HCT116 (cell line): ENCODE data around the gene DCAF6. TPM values are rescaled to one million over a fixed set of nuclear protein-coding genes. Genes with fewer than 3 reads are reported as not detected.

Experiments
- ATAC-seq: fragments of 200-7000 bp; cut with Tn5 transposase; 2 replicates; pipeline ENCODE4 v1.9.1; 2020; ENCODE audit warnings: mild to moderate bottlenecking, moderate library complexity
- BruUV-seq: library from RNA; stranded (reverse); fragments of 400-500 nt; replicated peaks from 2 replicates; lab custom pipeline; 2021; lab: Mats Ljungman, UMichigan
- CTCF ChIA-PET: fragments of 300-600 bp; sonication (Branson Sonifier 250); formaldehyde crosslinking; loops from one replicate; lab custom pipeline; 2021; ENCODE audit warnings: antibody characterized with exemption; lab: Charles Lee
- POLR2A ChIA-PET: fragments of 300-600, 350-600 bp; sonication (Branson Sonifier 250); formaldehyde crosslinking; loops from one replicate; lab custom pipeline; 2021; ENCODE audit warnings: antibody characterized with exemption; lab: Charles Lee
- RAD21 ChIA-PET, 2 experiments: fragments of 300-600 bp; sonication (Branson Sonifier 250); formaldehyde crosslinking; loops; one replicate each; lab custom pipeline; 2023; ENCODE audit warnings: low total read pairs in 2 of 2; ENCODE audit not compliant: uncharacterized antibody in 2 of 2, unreplicated experiment in 2 of 2, low non-redundant PET in 1 of 2; lab: Charles Lee
- DNase-seq: peaks from one replicate; pipeline ENCODE4 v3.0.0-alpha.2; 2010; ENCODE audit warnings: low read depth, low spot score
- H2AFZ ChIP-seq: fragments of 200-600 bp; shearing (Covaris generic), sonication (generic); 2 replicates; pipeline ENCODE4 v1.6.1; 2017; ENCODE audit warnings: low read depth, mixed run types, mixed read lengths, antibody characterized with exemption, low read length; ENCODE audit not compliant: poor library complexity, severe bottlenecking
- H3K27ac ChIP-seq: 2 replicates; pipeline ENCODE4 v1.5.1; 2012; ENCODE audit warnings: low read depth, low read length
- H3K27me3 ChIP-seq: fragments of 200-600 bp; sonication (generic); 2 replicates; pipeline ENCODE4 v1.6.1; 2016; ENCODE audit warnings: mixed run types, low read length, mixed read lengths; ENCODE audit not compliant: insufficient read depth
- H3K36me3 ChIP-seq, 2 experiments: fragments of 200-500 bp in 1 of 2; fragments of 200-600 bp in 1 of 2; sonication (Bioruptor generic) in 1 of 2; sonication (generic) in 1 of 2; 2 replicates each; pipeline versions ENCODE4 v1.5.1 to v1.6.1; 2014 to 2016; ENCODE audit warnings: low read length in 2 of 2, inconsistent platforms in 1 of 2, mixed read lengths in 1 of 2, mixed run types in 1 of 2; ENCODE audit not compliant: insufficient read depth in 2 of 2, control insufficient read depth in 1 of 2
- H3K4me1 ChIP-seq, 2 experiments: fragments of 200-600 bp in 1 of 2; sonication (generic) in 1 of 2; 2 replicates each; pipeline versions ENCODE4 v1.5.1 to v1.6.1; 2012 to 2017; ENCODE audit warnings: low read length in 2 of 2, inconsistent platforms in 1 of 2, mild to moderate bottlenecking in 1 of 2, mixed read lengths in 1 of 2, mixed run types in 1 of 2, moderate library complexity in 1 of 2; ENCODE audit not compliant: insufficient read depth in 2 of 2, control insufficient read depth in 1 of 2
- H3K4me2 ChIP-seq: fragments of 200-600 bp; sonication (generic); 2 replicates; pipeline ENCODE4 v1.6.1; 2017; ENCODE audit warnings: mixed run types, low read length, mixed read lengths
- H3K4me3 ChIP-seq, 2 experiments: fragments of 200-600 bp in 1 of 2; sonication (generic) in 1 of 2; replicated peaks in 1 of 2; 2 replicates each; pipeline ENCODE4 v1.5.1; 2011 to 2016; ENCODE audit warnings: low read length in 2 of 2, control low read depth in 1 of 2, low read depth in 1 of 2, mild to moderate bottlenecking in 1 of 2, mixed read lengths in 1 of 2, mixed run types in 1 of 2
- H3K79me2 ChIP-seq: fragments of 200-600 bp; sonication (generic); 2 replicates; pipeline ENCODE4 v1.6.1; 2017; ENCODE audit warnings: mild to moderate bottlenecking, mixed run types, low read length, moderate library complexity, mixed read lengths; ENCODE audit not compliant: insufficient read depth
- H3K9ac ChIP-seq: fragments of 200-600 bp; sonication (generic); 2 replicates; pipeline ENCODE4 v1.6.1; 2016; ENCODE audit warnings: low read length, mixed read lengths
- H3K9me2 ChIP-seq: fragments of 200-600 bp; sonication (generic), shearing (Covaris generic); 2 replicates; pipeline ENCODE4 v1.6.1; 2017; ENCODE audit warnings: mixed run types, mild to moderate bottlenecking, moderate library complexity; ENCODE audit not compliant: insufficient read depth
- H3K9me3 ChIP-seq, 2 experiments: fragments of 200-500 bp in 1 of 2; fragments of 200-600 bp in 1 of 2; sonication (Bioruptor generic) in 1 of 2; sonication (generic) in 1 of 2; 2 replicates each; pipeline ENCODE4 v1.6.1; 2014 to 2017; ENCODE audit warnings: low read length in 2 of 2, mixed read lengths in 2 of 2, inconsistent platforms in 1 of 2, low read depth in 1 of 2, mild to moderate bottlenecking in 1 of 2, mixed run types in 1 of 2, moderate library complexity in 1 of 2; ENCODE audit not compliant: control insufficient read depth in 1 of 2, insufficient read depth in 1 of 2
- H4K20me1 ChIP-seq: fragments of 200-600 bp; sonication (generic), shearing (Covaris generic); 2 replicates; pipeline ENCODE4 v1.6.1; 2017; ENCODE audit warnings: mixed run types, mild to moderate bottlenecking, moderate library complexity; ENCODE audit not compliant: insufficient read depth
- CBX3 ChIP-seq: IDR thresholded peaks from 2 replicates; pipeline ENCODE4 v1.6.1; 2012; ENCODE audit warnings: low read depth
- CEBPB ChIP-seq: IDR thresholded peaks from 2 replicates; pipeline ENCODE4 v1.6.1; 2012; ENCODE audit warnings: low read depth
- EGR1 ChIP-seq: IDR thresholded peaks from 2 replicates; pipeline ENCODE4 v1.6.1; 2012; ENCODE audit warnings: low read depth
- EZH2 ChIP-seq: fragments of 200-600 bp; sonication (generic); IDR thresholded peaks from 2 replicates; pipeline ENCODE4 v1.6.1; 2017; ENCODE audit warnings: antibody characterized with exemption, mixed run types
- SP1 ChIP-seq: IDR thresholded peaks from 2 replicates; pipeline ENCODE4 v1.6.1; 2012; ENCODE audit warnings: low read depth
- SRF ChIP-seq: IDR thresholded peaks from 2 replicates; pipeline ENCODE4 v1.6.1; 2012; ENCODE audit warnings: low read depth
- ZNF274 ChIP-seq: fragments of 200-500 bp; sonication (Bioruptor generic); IDR thresholded peaks from 2 replicates; pipeline ENCODE4 v1.6.1; 2014; ENCODE audit warnings: mild to moderate bottlenecking, low read depth, low read length, inconsistent platforms
- intact Hi-C: fragments of 100-400 bp; cut with micrococcal nuclease; formaldehyde crosslinking; loops from 2 replicates; pipeline ENCODE4 v1.10.0; 2022
- total RNA-seq: library from RNA; stranded (reverse); gene quantifications from one replicate; pipeline ENCODE4 v1.2.1, GENCODE V29; 2021; ENCODE audit not compliant: unreplicated experiment
- TF ChIP-seq, protein P1 (sequence below): IDR thresholded peaks from 2 replicates; pipeline ENCODE4 v1.6.1; 2011; ENCODE audit warnings: mild to moderate bottlenecking, low read length, moderate library complexity; ENCODE audit not compliant: insufficient replicate concordance; ENCODE audit errors: extremely low read depth
- TF ChIP-seq, protein P2 (sequence below), 3 experiments: fragments of 200-600 bp in 1 of 3; sonication (generic) in 1 of 3; IDR thresholded peaks in 2 of 3; conservative IDR thresholded peaks in 1 of 3; 2 replicates each; pipeline ENCODE4 v1.5.1; 2012 to 2017; ENCODE audit warnings: low read depth in 2 of 3, low read length in 2 of 3, antibody characterized with exemption in 1 of 3, borderline replicate concordance in 1 of 3, control low read depth in 1 of 3, mild to moderate bottlenecking in 1 of 3, mixed read lengths in 1 of 3, mixed run types in 1 of 3, moderate library complexity in 1 of 3; ENCODE audit not compliant: insufficient read depth in 1 of 3

Gene DCAF6
- total RNA-seq, 1 experiment from 2014 or later, result 34.2 TPM

DNA sequence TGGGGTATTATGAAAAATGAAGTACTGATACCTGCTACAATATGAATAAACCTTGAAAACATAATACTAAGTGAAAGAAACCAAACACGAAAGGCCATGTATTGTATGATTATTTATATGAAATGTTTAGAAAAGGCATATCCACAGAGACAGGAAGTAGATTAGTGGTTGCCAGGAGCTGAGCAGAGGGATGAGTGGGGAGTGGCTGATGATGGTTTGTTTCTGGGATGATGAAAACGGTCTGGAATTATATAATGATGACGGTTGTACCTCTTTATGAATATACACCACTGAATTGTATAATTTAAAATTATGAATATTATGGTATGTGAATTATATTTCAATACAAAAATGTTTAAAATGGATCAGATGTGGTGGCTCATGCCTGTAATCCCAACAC is 64.2 kb downstream of the DCAF6 start:
- ChIA-PET RAD21 (no interaction called here), POLR2A (no interaction called here), CTCF (no interaction called here)
- no peak overlapping the region for H3K4me2 ChIP-seq
- no peaks in the 10 kb centered on the region for H3K9me3 ChIP-seq
- H3K36me3 ChIP-seq, result peaks cover 0 to 4% of the 10 kb centered on the region in 2 experiments; a peak in 2 of 4 replicates
- no peaks in the 10 kb centered on the region for H3K4me1 ChIP-seq
- no peaks in the 10 kb centered on the region for H3K79me2 ChIP-seq
- no peaks in the 10 kb centered on the region for H4K20me1 ChIP-seq
- no peak overlapping the region for H3K4me3 ChIP-seq
- no peak for DNase-seq
- ATAC-seq, result no peak
- no peaks in the 10 kb centered on the region for H3K27me3 ChIP-seq
- intact Hi-C loops, result no loop called here
- TF ChIP-seq EGR1, result no peak
- no peak for TF ChIP-seq CBX3
- TF ChIP-seq EZH2, result no peak
- TF ChIP-seq ZNF274, result no peak
- no peak for TF ChIP-seq CEBPB
- TF ChIP-seq, protein P1, sequence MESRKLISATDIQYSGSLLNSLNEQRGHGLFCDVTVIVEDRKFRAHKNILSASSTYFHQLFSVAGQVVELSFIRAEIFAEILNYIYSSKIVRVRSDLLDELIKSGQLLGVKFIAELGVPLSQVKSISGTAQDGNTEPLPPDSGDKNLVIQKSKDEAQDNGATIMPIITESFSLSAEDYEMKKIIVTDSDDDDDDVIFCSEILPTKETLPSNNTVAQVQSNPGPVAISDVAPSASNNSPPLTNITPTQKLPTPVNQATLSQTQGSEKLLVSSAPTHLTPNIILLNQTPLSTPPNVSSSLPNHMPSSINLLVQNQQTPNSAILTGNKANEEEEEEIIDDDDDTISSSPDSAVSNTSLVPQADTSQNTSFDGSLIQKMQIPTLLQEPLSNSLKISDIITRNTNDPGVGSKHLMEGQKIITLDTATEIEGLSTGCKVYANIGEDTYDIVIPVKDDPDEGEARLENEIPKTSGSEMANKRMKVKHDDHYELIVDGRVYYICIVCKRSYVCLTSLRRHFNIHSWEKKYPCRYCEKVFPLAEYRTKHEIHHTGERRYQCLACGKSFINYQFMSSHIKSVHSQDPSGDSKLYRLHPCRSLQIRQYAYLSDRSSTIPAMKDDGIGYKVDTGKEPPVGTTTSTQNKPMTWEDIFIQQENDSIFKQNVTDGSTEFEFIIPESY, result no peak
- TF ChIP-seq, protein P2, sequence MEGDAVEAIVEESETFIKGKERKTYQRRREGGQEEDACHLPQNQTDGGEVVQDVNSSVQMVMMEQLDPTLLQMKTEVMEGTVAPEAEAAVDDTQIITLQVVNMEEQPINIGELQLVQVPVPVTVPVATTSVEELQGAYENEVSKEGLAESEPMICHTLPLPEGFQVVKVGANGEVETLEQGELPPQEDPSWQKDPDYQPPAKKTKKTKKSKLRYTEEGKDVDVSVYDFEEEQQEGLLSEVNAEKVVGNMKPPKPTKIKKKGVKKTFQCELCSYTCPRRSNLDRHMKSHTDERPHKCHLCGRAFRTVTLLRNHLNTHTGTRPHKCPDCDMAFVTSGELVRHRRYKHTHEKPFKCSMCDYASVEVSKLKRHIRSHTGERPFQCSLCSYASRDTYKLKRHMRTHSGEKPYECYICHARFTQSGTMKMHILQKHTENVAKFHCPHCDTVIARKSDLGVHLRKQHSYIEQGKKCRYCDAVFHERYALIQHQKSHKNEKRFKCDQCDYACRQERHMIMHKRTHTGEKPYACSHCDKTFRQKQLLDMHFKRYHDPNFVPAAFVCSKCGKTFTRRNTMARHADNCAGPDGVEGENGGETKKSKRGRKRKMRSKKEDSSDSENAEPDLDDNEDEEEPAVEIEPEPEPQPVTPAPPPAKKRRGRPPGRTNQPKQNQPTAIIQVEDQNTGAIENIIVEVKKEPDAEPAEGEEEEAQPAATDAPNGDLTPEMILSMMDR (IDR thresholded peaks at IDR 0.05 in 2 of 3, conservative IDR thresholded peaks at IDR 0.05 in 1 of 3; ENCODE audit: borderline replicate concordance in 1 of 3, insufficient read depth in 1 of 3, low read depth in 2 of 3, low read length in 2 of 3), result no peak
- TF ChIP-seq SP1, result no peak
- TF ChIP-seq SRF, result no peak
- TF ChIP-seq, all 23 proteins: peak for 0
- BruUV-seq, result no TSS peak
- H3K9ac ChIP-seq, result no peak overlapping the region
- no peaks in the 10 kb centered on the region for H3K9me2 ChIP-seq
- H2AFZ ChIP-seq, result no peak overlapping the region
- no peak overlapping the region for H3K27ac ChIP-seq
